K562 (cell line): ENCODE measurements around the gene POLR3GL. TPM values are rescaled to one million over a fixed set of nuclear protein-coding genes. Genes with fewer than 3 reads are reported as not detected.

ENCODE experiments used
- ATF1 ChIP-seq, 2 experiments: fragments of 450-650 bp in 1 of 2; IDR thresholded peaks; 2 replicates each; pipeline ENCODE4 v1.6.1; 2016; ENCODE audit warnings: missing compliant biosample characterization in 1 of 2, missing genetic modification characterization in 1 of 2
- ETV5 ChIP-seq: sonication (generic); formaldehyde crosslinking; IDR thresholded peaks from 2 replicates; pipeline ENCODE4 v1.4.0; 2020; ENCODE audit warnings: low read depth, mild to moderate bottlenecking, missing genetic modification reagents
- GABPB2 ChIP-seq: fragments of 250-450 bp; sonication (Bioruptor Pico); conservative IDR thresholded peaks from 2 replicates; pipeline ENCODE4 v1.5.1; 2021; ENCODE audit warnings: mild to moderate bottlenecking
- JUND ChIP-seq, 2 experiments: IDR thresholded peaks; 2 replicates in 1 of 2; 3 replicates in 1 of 2; pipeline ENCODE4 v1.6.1; 2011; ENCODE audit warnings: borderline replicate concordance in 2 of 2, low read depth in 2 of 2, low read length in 2 of 2, improper control_type of control experiment in 1 of 2, missing biosample characterization in 1 of 2, missing genetic modification characterization in 1 of 2, missing genetic modification reagents in 1 of 2
- NFE2 ChIP-seq: IDR thresholded peaks from 2 replicates; pipeline ENCODE4 v1.6.1; 2014; ENCODE audit warnings: antibody characterized with exemption, low read depth
- PCBP2 ChIP-seq: fragments of 200-400 bp; formaldehyde crosslinking; IDR thresholded peaks from 2 replicates; pipeline ENCODE4 v1.6.1; 2018; ENCODE audit warnings: low read length, low read depth, mild to moderate bottlenecking, moderate library complexity; ENCODE audit not compliant: poor library complexity, severe bottlenecking
- RAD21 ChIP-seq, 2 experiments: fragments of 250-450 bp in 1 of 2; fragments of 450-650 bp in 1 of 2; sonication (Bioruptor Pico) in 1 of 2; formaldehyde crosslinking in 1 of 2; IDR thresholded peaks in 1 of 2; conservative IDR thresholded peaks in 1 of 2; 2 replicates each; pipeline versions ENCODE4 v1.4.0 to v1.8.0; 2020 to 2022; ENCODE audit warnings: mild to moderate bottlenecking in 2 of 2, moderate library complexity in 1 of 2
- RCOR1 ChIP-seq, 2 experiments: IDR thresholded peaks; 2 replicates each; pipeline ENCODE4 v1.6.1; 2012; ENCODE audit warnings: low read depth in 2 of 2, low read length in 2 of 2, borderline replicate concordance in 1 of 2, improper control_type of control experiment in 1 of 2
- SRSF9 ChIP-seq: fragments of 200-400 bp; formaldehyde crosslinking; IDR thresholded peaks from 2 replicates; pipeline ENCODE4 v1.6.1; 2017; ENCODE audit warnings: low read depth, low read length, borderline replicate concordance
- XRCC5 ChIP-seq: fragments of 200-400 bp; formaldehyde crosslinking; IDR thresholded peaks from 2 replicates; pipeline ENCODE4 v1.6.1; 2017; ENCODE audit warnings: low read depth, mild to moderate bottlenecking, low read length
- ZNF24 ChIP-seq: fragments of 450-650 bp; IDR thresholded peaks from 2 replicates; pipeline ENCODE4 v1.6.1; 2016
- ZNF79 ChIP-seq: fragments of 250-450 bp; sonication (Bioruptor Pico); IDR thresholded peaks from 2 replicates; pipeline ENCODE4 v1.4.0; 2020; ENCODE audit warnings: low read depth, mild to moderate bottlenecking, moderate library complexity
- polyA plus RNA-seq, 8 experiments: library from polyadenylated mRNA; depleted of rRNA in 4 of 8; stranded (reverse) in 5 of 8; unstranded in 3 of 8; fragments of >200 nt; fragmentation: Nextera tagmentation in 2 of 8; fragmentation: Illumina TruSeq in 1 of 8; extraction: Ambion mirVana in 2 of 8; extraction: Trizol in 1 of 8; gene quantifications; 2 replicates each; pipeline versions ENCODE4 v1.2.1 to v1.2.3, GENCODE V29; 2011 to 2014; ENCODE audit warnings: inconsistent platforms in 1 of 8, missing spikeins in 1 of 8
- total RNA-seq, 7 experiments: library from RNA; depleted of rRNA in 6 of 7; stranded (reverse); fragments of >200 nt in 6 of 7; fragmentation: Illumina TruSeq in 2 of 7; extraction: Trizol in 2 of 7; gene quantifications; 2 replicates each; pipeline versions ENCODE4 v1.2.1 to v1.2.3, GENCODE V29; 2011 to 2021; ENCODE audit warnings: low replicate concordance in 1 of 7
- TF ChIP-seq, protein P1 (sequence below): sonication (generic); IDR thresholded peaks from 2 replicates; pipeline ENCODE4 v1.6.1; 2016
- TF ChIP-seq, protein P2 (sequence below): fragments of 450-650 bp; IDR thresholded peaks from 2 replicates; pipeline ENCODE4 v1.6.1; 2016; ENCODE audit warnings: low read depth
- TF ChIP-seq, protein P3 (sequence below): fragments of 250-450 bp; sonication (Bioruptor Pico); IDR thresholded peaks from 2 replicates; pipeline ENCODE4 v1.6.1; 2021; ENCODE audit warnings: mild to moderate bottlenecking

Gene POLR3GL
- total and polyA plus RNA-seq, 9 of the 15 experiments (the other 6 are each of a cell fraction or from before 2014, with no cell fraction given) = 14.6 to 48.4 (median 38.2) TPM

DNA sequence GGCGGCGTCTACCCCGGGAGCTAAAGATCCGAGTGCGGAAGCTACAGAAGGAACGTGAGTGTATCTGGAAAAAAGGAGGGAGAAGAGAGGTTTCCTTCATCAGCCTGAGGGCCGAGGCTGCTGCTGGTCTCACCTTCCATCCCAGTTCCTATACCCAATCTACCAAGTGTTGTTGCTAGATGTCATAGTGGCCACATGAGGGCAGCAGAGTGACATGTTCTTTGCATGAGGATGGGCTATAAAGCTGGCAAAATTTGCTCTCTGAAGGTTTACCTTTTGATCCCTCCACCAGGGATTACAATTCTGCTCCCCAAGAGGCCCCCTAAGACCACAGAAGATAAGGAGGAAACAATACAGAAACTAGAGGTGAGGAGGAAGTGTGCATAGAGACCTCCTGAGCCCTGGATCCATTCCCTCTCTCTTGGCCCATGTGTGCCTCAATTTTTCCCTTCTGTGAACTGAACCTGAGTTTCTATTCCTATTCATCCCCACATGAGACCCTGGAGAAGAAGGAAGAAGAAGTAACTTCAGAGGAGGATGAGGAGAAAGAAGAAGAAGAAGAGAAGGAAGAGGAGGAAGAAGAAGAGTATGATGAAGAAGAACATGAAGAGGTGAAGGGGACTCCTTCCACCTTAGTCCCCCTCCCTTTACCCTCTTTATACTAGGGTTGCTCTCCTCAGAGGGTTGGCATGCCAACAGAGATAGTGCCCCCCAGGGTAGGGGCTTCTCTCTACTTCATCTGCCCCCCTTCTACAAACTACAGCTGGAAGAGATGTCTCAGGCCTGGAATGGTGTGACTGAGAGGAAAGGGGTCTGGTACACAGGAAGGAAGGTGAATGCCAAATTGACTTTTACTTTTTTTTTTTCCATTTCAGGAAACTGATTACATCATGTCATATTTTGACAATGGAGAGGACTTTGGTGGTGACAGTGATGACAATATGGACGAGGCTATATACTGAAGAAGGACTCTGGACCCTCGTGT, 13.3 kb downstream of the POLR3GL start (continued):
- TF ChIP-seq JUND (IDR thresholded peaks at IDR 0.05; ENCODE audit: borderline replicate concordance, low read depth, low read length) (no peak), JUND (tag; IDR thresholded peaks at IDR 0.05; ENCODE audit: borderline replicate concordance, low read depth, low read length) (peak; percentile 30; the same call in 1 of the 3 replicates), ZNF79 (CRISPR knock-in tag) (no peak), RAD21 (CRISPR knock-in tag; conservative IDR thresholded peaks at IDR 0.05 in 1 of 2, IDR thresholded peaks at IDR 0.05 in 1 of 2) (peak; percentile 94 to 96), ETV5 (no peak), NFE2 (0 out of 2 replicates have a peak, but pooled peaks have one; percentile 2), RCOR1 (IDR thresholded peaks at IDR 0.05; ENCODE audit: borderline replicate concordance in 1 of 2, low read depth in 2 of 2, low read length in 2 of 2) (peak in 1 of 2 experiments; percentile 52; a peak in 1 of 4 replicates), GABPB2 (CRISPR knock-in tag) (no peak), SRSF9 (no peak), XRCC5 (0 out of 2 replicates have a peak, but pooled peaks have one; percentile 49), ATF1 (CRISPR knock-in tag; IDR thresholded peaks at IDR 0.05) (no peak), ATF1 (tag; IDR thresholded peaks at IDR 0.05) (no peak), PCBP2 (no peak), ZNF24 (no peak)
- TF ChIP-seq, protein P1, sequence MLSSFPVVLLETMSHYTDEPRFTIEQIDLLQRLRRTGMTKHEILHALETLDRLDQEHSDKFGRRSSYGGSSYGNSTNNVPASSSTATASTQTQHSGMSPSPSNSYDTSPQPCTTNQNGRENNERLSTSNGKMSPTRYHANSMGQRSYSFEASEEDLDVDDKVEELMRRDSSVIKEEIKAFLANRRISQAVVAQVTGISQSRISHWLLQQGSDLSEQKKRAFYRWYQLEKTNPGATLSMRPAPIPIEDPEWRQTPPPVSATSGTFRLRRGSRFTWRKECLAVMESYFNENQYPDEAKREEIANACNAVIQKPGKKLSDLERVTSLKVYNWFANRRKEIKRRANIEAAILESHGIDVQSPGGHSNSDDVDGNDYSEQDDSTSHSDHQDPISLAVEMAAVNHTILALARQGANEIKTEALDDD = 0 out of 2 replicates have a peak, but pooled peaks have one; percentile 22
- TF ChIP-seq, protein P2, sequence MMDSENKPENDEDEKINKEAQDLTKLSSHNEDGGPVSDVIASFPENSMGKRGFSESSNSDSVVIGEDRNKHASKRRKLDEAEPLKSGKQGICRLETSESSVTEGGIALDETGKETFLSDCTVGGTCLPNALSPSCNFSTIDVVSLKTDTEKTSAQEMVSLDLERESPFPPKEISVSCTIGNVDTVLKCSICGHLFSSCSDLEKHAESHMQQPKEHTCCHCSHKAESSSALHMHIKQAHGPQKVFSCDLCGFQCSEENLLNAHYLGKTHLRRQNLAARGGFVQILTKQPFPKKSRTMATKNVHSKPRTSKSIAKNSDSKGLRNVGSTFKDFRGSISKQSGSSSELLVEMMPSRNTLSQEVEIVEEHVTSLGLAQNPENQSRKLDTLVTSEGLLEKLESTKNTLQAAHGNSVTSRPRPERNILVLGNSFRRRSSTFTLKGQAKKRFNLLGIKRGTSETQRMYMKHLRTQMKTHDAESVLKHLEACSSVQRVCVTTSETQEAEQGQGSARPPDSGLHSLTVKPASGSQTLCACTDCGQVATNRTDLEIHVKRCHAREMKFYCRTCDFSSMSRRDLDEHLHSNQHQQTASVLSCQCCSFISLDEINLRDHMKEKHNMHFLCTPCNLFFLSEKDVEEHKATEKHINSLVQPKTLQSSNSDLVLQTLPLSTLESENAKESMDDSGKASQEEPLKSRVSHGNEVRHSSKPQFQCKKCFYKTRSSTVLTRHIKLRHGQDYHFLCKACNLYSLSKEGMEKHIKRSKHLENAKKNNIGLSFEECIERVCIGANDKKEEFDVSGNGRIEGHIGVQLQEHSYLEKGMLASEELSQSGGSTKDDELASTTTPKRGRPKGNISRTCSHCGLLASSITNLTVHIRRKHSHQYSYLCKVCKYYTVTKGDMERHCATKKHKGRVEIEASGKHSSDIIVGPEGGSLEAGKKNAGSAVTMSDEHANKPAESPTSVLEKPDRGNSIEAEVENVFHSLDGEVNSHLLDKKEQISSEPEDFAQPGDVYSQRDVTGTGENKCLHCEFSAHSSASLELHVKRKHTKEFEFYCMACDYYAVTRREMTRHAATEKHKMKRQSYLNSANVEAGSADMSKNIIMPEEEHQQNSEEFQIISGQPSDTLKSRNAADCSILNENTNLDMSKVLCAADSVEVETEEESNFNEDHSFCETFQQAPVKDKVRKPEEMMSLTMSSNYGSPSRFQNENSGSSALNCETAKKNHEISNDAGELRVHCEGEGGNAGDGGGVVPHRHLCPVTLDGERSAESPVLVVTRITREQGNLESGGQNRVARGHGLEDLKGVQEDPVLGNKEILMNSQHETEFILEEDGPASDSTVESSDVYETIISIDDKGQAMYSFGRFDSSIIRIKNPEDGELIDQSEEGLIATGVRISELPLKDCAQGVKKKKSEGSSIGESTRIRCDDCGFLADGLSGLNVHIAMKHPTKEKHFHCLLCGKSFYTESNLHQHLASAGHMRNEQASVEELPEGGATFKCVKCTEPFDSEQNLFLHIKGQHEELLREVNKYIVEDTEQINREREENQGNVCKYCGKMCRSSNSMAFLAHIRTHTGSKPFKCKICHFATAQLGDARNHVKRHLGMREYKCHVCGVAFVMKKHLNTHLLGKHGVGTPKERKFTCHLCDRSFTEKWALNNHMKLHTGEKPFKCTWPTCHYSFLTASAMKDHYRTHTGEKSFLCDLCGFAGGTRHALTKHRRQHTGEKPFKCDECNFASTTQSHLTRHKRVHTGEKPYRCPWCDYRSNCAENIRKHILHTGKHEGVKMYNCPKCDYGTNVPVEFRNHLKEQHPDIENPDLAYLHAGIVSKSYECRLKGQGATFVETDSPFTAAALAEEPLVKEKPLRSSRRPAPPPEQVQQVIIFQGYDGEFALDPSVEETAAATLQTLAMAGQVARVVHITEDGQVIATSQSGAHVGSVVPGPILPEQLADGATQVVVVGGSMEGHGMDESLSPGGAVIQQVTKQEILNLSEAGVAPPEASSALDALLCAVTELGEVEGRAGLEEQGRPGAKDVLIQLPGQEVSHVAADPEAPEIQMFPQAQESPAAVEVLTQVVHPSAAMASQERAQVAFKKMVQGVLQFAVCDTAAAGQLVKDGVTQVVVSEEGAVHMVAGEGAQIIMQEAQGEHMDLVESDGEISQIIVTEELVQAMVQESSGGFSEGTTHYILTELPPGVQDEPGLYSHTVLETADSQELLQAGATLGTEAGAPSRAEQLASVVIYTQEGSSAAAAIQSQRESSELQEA = peak; percentile 21; the same call in 1 of the 2 replicates
- TF ChIP-seq, protein P3, sequence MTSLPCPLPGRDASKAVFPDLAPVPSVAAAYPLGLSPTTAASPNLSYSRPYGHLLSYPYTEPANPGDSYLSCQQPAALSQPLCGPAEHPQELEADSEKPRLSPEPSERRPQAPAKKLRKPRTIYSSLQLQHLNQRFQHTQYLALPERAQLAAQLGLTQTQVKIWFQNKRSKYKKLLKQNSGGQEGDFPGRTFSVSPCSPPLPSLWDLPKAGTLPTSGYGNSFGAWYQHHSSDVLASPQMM (CRISPR knock-in tag) = no peak
